Left hindlimb (tissue), 1 donor: ENCODE data around the gene SVEP1.

Experiments used
- DNase-seq: peaks from one replicate; pipeline ENCODE4 v3.0.0-alpha.2; 2018

SVEP1 gene

GRCh38 chr9:110356639-110357395, 222.7 kb downstream of the SVEP1 start:
- no peak for DNase-seq

- no peak for DNase-seq
Observed at GRCh38 chr9:110355911-110356310, 223.6 kb downstream of the SVEP1 start.

GRCh38 chr9:110351009-110351467, 228.5 kb downstream of the SVEP1 start:
- no peak for DNase-seq

GRCh38 chr9:110346325-110346724, 233.2 kb downstream of the SVEP1 start:
- DNase-seq, result no peak

GRCh38 chr9:110344821-110345220, 234.7 kb downstream of the SVEP1 start:
- no peak for DNase-seq

GRCh38 chr9:110343551-110343950, 236.0 kb downstream of the SVEP1 start:
- no peak for DNase-seq

GRCh38 chr9:110340306-110340705, 239.2 kb downstream of the SVEP1 start:
- DNase-seq, result no peak

- no peak for DNase-seq
Observed at GRCh38 chr9:110338143-110338542, 241.4 kb downstream of the SVEP1 start.

GRCh38 chr9:110337727-110338126, 241.8 kb downstream of the SVEP1 start, which contains the start of gene TXNDC8:
Gene TXNDC8, minus strand, starts transcription at chr9:110337863.
- DNase-seq, result no peak

GRCh38 chr9:110336363-110336762, 243.2 kb downstream of the SVEP1 start:
- DNase-seq, result no peak

- no peak for DNase-seq
Observed at GRCh38 chr9:110334871-110335270, 244.7 kb downstream of the SVEP1 start.

- no peak for DNase-seq
Observed at GRCh38 chr9:110334183-110334582, 245.4 kb downstream of the SVEP1 start.

GRCh38 chr9:110332766-110333165, 246.8 kb downstream of the SVEP1 start:
- DNase-seq, result no peak

GRCh38 chr9:110330484-110331105, 248.9 kb downstream of the SVEP1 start:
- DNase-seq, result no peak

- DNase-seq, result no peak
Observed at GRCh38 chr9:110329639-110330230, 249.8 kb downstream of the SVEP1 start.

GRCh38 chr9:110328763-110329162, 250.8 kb downstream of the SVEP1 start:
- no peak for DNase-seq

GRCh38 chr9:110327716-110328115, 251.8 kb downstream of the SVEP1 start:
- DNase-seq, result no peak

- DNase-seq, result no peak
Observed at GRCh38 chr9:110323818-110324217, 255.7 kb downstream of the SVEP1 start.

GRCh38 chr9:110320651-110321445, 258.7 kb downstream of the SVEP1 start:
- DNase-seq, result no peak

- DNase-seq, result no peak
Observed at GRCh38 chr9:110319781-110320492, 259.6 kb downstream of the SVEP1 start.

- no peak for DNase-seq
Observed at GRCh38 chr9:110317911-110318310, 261.6 kb downstream of the SVEP1 start.

- DNase-seq, result no peak
Observed at GRCh38 chr9:110316261-110317075, 263.1 kb downstream of the SVEP1 start.
